ENCODE data around the gene NSMCE1.

Gene NSMCE1

GRCh38 chr16:27314161-27314723, 45.7 kb upstream of the NSMCE1 start:
- in situ Hi-C loops (cut with MboI; ENCODE audit: low sequenced_read_pairs, unreplicated experiment): no loop called here
- peak; percentile 74 for DNase-seq (ENCODE audit: low spot score)
- TF ChIP-seq, protein P1, sequence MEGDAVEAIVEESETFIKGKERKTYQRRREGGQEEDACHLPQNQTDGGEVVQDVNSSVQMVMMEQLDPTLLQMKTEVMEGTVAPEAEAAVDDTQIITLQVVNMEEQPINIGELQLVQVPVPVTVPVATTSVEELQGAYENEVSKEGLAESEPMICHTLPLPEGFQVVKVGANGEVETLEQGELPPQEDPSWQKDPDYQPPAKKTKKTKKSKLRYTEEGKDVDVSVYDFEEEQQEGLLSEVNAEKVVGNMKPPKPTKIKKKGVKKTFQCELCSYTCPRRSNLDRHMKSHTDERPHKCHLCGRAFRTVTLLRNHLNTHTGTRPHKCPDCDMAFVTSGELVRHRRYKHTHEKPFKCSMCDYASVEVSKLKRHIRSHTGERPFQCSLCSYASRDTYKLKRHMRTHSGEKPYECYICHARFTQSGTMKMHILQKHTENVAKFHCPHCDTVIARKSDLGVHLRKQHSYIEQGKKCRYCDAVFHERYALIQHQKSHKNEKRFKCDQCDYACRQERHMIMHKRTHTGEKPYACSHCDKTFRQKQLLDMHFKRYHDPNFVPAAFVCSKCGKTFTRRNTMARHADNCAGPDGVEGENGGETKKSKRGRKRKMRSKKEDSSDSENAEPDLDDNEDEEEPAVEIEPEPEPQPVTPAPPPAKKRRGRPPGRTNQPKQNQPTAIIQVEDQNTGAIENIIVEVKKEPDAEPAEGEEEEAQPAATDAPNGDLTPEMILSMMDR (IDR thresholded peaks at IDR 0.05; ENCODE audit: borderline replicate concordance, control extremely low read depth, extremely low read depth, insufficient read depth, missing control alignments): no peak

GRCh38 chr16:27313422-27314160, 45.0 kb upstream of the NSMCE1 start, which contains the start of gene IL4R:
TSS of gene IL4R (plus strand) at chr16:27313974. CDS start at chr16:27340204, 26,230 bp downstream.
- in situ Hi-C loops (cut with MboI; ENCODE audit: low sequenced_read_pairs, unreplicated experiment): no loop called here
- DNase-seq (ENCODE audit: low spot score): peak; percentile 85
- TF ChIP-seq, protein P1 (IDR thresholded peaks at IDR 0.05; ENCODE audit: borderline replicate concordance, control extremely low read depth, extremely low read depth, insufficient read depth, missing control alignments): no peak

DNA sequence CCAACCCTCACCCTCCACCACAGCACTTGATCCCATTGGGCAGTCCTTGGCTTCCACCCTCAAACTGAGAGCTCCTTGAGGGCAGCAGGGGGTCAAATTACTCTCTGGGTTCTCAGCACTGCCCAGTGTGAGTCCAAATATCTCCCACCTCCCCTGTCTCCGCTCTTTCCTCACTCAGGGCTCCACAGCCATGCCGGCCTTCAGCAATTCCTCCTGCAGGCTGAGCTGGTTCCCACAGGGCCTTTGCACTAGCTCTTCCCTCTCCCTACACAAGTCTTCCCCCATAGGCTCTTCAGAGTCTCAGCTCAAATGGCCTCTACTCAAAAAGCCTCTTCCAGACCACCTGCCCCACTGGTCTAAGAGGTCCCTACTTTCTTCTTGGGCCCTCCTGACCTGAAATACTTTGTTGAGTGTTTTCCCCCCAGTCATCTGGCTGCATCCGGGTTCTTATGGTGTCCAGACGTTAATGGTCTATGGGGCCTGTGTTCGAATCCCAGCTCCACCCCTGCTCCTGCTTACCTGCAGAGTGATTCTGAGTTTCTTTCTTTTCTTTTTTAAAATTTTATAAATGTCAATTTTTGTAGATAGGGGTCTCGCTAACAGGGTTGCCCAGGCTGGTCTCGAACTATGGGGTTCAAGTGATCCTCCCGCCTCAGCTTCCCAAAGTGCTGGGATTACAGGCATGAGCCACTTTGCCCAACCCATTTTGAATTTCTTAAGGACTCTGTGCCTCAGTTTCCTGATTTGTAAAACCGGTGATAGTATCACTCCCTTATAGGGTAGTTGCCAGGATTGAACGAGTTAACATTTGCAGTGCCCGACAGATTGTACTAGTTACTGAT, 44.2 kb upstream of the NSMCE1 start:
- DNase-seq (ENCODE audit: low spot score): no peak
- TF ChIP-seq, protein P1 (IDR thresholded peaks at IDR 0.05; ENCODE audit: borderline replicate concordance, control extremely low read depth, extremely low read depth, insufficient read depth, missing control alignments): no peak
- in situ Hi-C loops (cut with MboI; ENCODE audit: low sequenced_read_pairs, unreplicated experiment): no loop called here

- in situ Hi-C loops (cut with MboI; ENCODE audit: low sequenced_read_pairs, unreplicated experiment): no loop called here
- TF ChIP-seq, protein P1 (IDR thresholded peaks at IDR 0.05; ENCODE audit: borderline replicate concordance, control extremely low read depth, extremely low read depth, insufficient read depth, missing control alignments): no peak
- no peak for DNase-seq (ENCODE audit: low spot score)
Measured at GRCh38 chr16:27311897-27312303, 43.3 kb upstream of the NSMCE1 start.

- no peak for DNase-seq (ENCODE audit: low spot score)
- in situ Hi-C loops (cut with MboI; ENCODE audit: low sequenced_read_pairs, unreplicated experiment): no loop called here
- TF ChIP-seq, protein P1 (IDR thresholded peaks at IDR 0.05; ENCODE audit: borderline replicate concordance, control extremely low read depth, extremely low read depth, insufficient read depth, missing control alignments): no peak
Measured at GRCh38 chr16:27311448-27311830, 42.9 kb upstream of the NSMCE1 start.

All from GM13976 (cell line).